Measurements from ENCODE around the gene ROS1.

Gene ROS1

DNA sequence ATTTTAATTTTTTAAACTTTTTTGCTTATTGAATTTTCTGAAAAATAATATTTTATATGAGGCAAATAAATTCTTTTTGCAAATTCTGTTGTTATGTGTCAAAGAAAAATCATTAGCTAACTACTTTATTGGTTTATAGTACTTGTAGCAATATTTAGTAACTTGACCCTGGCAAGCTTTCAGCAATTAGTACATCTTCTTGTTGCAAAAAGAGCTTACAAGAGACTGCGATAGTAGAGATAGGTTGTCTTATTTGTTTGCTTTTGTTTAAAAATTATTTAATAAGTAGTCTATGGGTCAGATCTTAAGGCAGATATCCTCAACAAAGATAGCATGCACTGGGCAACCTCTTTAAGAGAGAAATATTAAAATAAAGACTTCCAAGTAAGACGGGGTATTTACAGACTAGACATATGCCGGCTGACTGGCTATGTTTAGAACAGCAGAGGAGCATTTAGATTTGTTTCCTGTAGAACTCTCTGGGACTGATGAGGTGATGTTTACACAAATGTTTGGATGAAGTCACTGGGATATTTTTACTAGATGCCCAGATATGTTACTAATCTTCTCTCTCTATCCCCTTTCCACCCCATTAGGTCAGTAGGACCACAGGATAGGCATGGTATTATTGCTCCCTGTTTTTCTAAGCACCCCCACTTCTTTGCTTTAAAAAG is 135.4 kb downstream of the ROS1 start:
- Histone ChIP-seq H3K9ac (ENCODE audit: insufficient read length, low read depth) (no peak overlapping the region), H3K27me3 (ENCODE audit: insufficient read depth, insufficient read length) (no peaks in the 10 kb centered on the region), H3K4me1 (ENCODE audit: insufficient read depth, insufficient read length) (no peaks in the 10 kb centered on the region), H3K36me3 (ENCODE audit: insufficient read depth, insufficient read length, low read length) (no peaks in the 10 kb centered on the region), H3K4me3 (ENCODE audit: insufficient read length, low read depth) (no peak overlapping the region), H3K9me3 (ENCODE audit: insufficient read depth, low read length) (no peaks in the 10 kb centered on the region)
- no peak for DNase-seq (ENCODE audit: low read depth, low spot score)
- TF ChIP-seq ZNF274 (IDR thresholded peaks at IDR 0.05; ENCODE audit: low read depth, low read length) (no peak), SUZ12 (IDR thresholded peaks at IDR 0.05; ENCODE audit: extremely low read depth, insufficient read depth, insufficient read length) (no peak), YY1 (IDR thresholded peaks at IDR 0.05; ENCODE audit: insufficient read depth, insufficient read length) (no peak)

DNA sequence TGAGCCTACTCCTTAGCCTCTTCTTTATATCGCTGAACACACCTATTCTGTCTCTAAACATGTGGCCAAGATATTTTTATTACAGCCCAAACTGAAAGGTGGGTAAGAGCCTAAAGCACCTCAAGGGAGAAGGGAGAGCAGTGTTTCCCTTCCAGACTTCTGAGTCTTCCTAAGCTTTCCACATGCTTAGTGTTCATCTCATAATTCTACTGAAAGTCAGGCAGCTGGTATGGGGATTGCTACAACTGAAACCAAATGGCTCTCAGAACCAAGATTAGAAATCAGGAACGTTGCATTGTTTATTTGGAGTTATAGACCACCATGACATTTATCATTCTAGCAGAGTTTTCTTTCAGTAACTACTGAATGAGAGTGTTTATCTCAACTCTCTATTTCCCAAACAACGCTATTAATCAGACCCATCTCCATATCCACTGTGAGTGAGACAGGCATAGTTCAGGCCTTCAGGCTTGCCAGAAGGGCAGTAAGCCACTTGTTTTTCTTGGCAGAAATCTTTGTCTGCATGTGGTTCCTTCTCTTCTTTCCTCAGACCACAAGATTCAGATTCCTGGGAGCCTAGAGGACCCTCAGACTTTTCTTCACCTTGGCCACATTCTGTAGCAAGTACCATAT is 137.5 kb downstream of the ROS1 start:
- Histone ChIP-seq H3K27me3 (ENCODE audit: insufficient read depth, insufficient read length) (no peaks in the 10 kb centered on the region), H3K4me1 (ENCODE audit: insufficient read depth, insufficient read length) (no peaks in the 10 kb centered on the region)
- no peak for DNase-seq (ENCODE audit: low read depth, low spot score)

DNA sequence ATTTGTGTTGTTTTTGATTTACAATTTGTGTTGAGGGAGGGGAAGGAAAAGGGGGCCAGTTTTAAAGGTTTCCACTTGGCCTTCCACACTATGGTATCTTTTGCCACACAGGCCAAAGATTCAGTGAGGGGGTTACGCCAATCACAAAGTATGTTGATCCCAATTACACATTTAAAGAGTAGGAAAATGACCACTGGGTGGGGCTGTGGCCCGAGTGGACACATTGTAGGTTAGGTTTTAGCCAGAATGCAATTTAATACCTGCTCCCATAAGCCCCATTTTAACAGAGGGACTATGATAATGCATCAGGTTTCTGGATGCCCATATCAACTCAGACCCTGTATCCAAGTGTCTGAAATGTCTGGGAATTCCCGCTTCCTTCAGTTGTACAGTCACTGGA is 144.8 kb downstream of the ROS1 start:
- Histone ChIP-seq H3K4me3 (ENCODE audit: insufficient read length, low read depth) (no peak overlapping the region), H3K4me1 (ENCODE audit: insufficient read depth, insufficient read length) (no peaks in the 10 kb centered on the region), H3K9ac (ENCODE audit: insufficient read length, low read depth) (no peak overlapping the region), H3K9me3 (ENCODE audit: insufficient read depth, low read length) (no peaks in the 10 kb centered on the region), H3K36me3 (ENCODE audit: insufficient read depth, insufficient read length, low read length) (no peaks in the 10 kb centered on the region), H3K27me3 (ENCODE audit: insufficient read depth, insufficient read length) (no peaks in the 10 kb centered on the region)
- no peak for DNase-seq (ENCODE audit: low read depth, low spot score)
- no peak for TF ChIP-seq ZNF274 (IDR thresholded peaks at IDR 0.05; ENCODE audit: low read depth, low read length)
- TF ChIP-seq YY1 (IDR thresholded peaks at IDR 0.05; ENCODE audit: insufficient read depth, insufficient read length): no peak
- TF ChIP-seq SUZ12 (IDR thresholded peaks at IDR 0.05; ENCODE audit: extremely low read depth, insufficient read depth, insufficient read length): no peak

More for the DNA sequence above, 137.5 kb downstream of the ROS1 start:
- H3K9me3 ChIP-seq (ENCODE audit: insufficient read depth, low read length): no peaks in the 10 kb centered on the region
- H3K9ac ChIP-seq (ENCODE audit: insufficient read length, low read depth): no peak overlapping the region
- TF ChIP-seq ZNF274 (IDR thresholded peaks at IDR 0.05; ENCODE audit: low read depth, low read length) (no peak), SUZ12 (IDR thresholded peaks at IDR 0.05; ENCODE audit: extremely low read depth, insufficient read depth, insufficient read length) (no peak), YY1 (IDR thresholded peaks at IDR 0.05; ENCODE audit: insufficient read depth, insufficient read length) (no peak)
- no peak overlapping the region for H3K4me3 ChIP-seq (ENCODE audit: insufficient read length, low read depth)
- H3K36me3 ChIP-seq (ENCODE audit: insufficient read depth, insufficient read length, low read length): no peaks in the 10 kb centered on the region

DNA sequence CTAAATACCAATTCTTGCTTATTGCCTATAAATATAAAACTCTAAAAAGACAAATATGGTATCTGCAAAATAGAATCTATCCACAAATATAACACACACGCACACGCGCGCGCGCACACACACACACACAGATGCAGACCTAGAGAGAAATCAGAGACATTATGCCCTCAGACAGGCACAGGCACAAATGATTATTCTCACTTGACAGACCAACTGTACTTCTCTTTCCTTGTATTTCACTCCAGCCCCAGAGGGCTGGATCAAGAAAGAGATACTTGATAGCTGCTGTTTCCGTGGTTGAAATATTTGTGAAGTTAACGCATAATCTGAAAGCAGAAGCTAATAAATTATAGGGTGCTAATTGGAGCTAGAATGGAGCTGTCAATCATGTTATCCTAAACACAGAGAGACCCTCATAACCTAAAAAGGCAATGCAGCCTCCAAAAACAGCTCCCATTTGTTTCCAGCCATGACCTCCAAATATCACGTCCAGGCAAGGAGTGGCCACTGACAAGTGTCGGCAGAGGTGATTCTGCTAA is 148.9 kb downstream of the ROS1 start:
- Histone ChIP-seq H3K9ac (ENCODE audit: insufficient read length, low read depth) (no peak overlapping the region), H3K36me3 (ENCODE audit: insufficient read depth, insufficient read length, low read length) (no peaks in the 10 kb centered on the region), H3K4me1 (ENCODE audit: insufficient read depth, insufficient read length) (no peaks in the 10 kb centered on the region), H3K4me3 (ENCODE audit: insufficient read length, low read depth) (no peak overlapping the region), H3K9me3 (ENCODE audit: insufficient read depth, low read length) (no peaks in the 10 kb centered on the region), H3K27me3 (ENCODE audit: insufficient read depth, insufficient read length) (peaks cover 25% of the 10 kb centered on the region)
- DNase-seq (ENCODE audit: low read depth, low spot score): no peak
- TF ChIP-seq ZNF274 (IDR thresholded peaks at IDR 0.05; ENCODE audit: low read depth, low read length) (no peak), SUZ12 (IDR thresholded peaks at IDR 0.05; ENCODE audit: extremely low read depth, insufficient read depth, insufficient read length) (no peak), YY1 (IDR thresholded peaks at IDR 0.05; ENCODE audit: insufficient read depth, insufficient read length) (no peak)

GRCh38 chr6:117275711-117276110 is 150.0 kb downstream of the ROS1 start:
- no peak for DNase-seq (ENCODE audit: low read depth, low spot score)
- H3K36me3 ChIP-seq (ENCODE audit: insufficient read depth, insufficient read length, low read length): no peaks in the 10 kb centered on the region
- H3K9ac ChIP-seq (ENCODE audit: insufficient read length, low read depth): no peak overlapping the region
- H3K27me3 ChIP-seq (ENCODE audit: insufficient read depth, insufficient read length): peaks cover 36% of the 10 kb centered on the region
- TF ChIP-seq YY1 (IDR thresholded peaks at IDR 0.05; ENCODE audit: insufficient read depth, insufficient read length) (no peak), SUZ12 (IDR thresholded peaks at IDR 0.05; ENCODE audit: extremely low read depth, insufficient read depth, insufficient read length) (no peak), ZNF274 (IDR thresholded peaks at IDR 0.05; ENCODE audit: low read depth, low read length) (no peak)
- no peaks in the 10 kb centered on the region for H3K9me3 ChIP-seq (ENCODE audit: insufficient read depth, low read length)
- no peak overlapping the region for H3K4me3 ChIP-seq (ENCODE audit: insufficient read length, low read depth)
- H3K4me1 ChIP-seq (ENCODE audit: insufficient read depth, insufficient read length): no peaks in the 10 kb centered on the region

DNA sequence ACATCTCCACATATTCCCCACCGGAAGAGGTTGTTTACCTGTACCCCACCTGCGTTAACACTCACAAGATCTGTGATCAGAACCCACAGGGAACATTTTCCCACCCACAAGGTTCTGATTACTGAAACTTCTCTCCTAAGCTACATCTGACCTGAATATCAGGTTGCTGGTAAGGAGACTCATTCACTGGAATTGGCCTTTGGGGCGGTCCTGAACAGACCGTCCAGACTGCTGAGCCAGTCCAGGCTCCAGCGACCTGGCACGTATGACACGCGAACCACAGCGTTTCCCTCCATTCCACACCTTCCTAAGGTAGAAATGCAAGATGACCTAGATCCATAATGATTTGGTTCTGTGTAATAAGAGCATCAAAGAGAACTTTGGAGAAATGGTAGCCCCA is 150.5 kb downstream of the ROS1 start:
- peaks cover 40% of the 10 kb centered on the region for H3K27me3 ChIP-seq (ENCODE audit: insufficient read depth, insufficient read length)

DNA sequence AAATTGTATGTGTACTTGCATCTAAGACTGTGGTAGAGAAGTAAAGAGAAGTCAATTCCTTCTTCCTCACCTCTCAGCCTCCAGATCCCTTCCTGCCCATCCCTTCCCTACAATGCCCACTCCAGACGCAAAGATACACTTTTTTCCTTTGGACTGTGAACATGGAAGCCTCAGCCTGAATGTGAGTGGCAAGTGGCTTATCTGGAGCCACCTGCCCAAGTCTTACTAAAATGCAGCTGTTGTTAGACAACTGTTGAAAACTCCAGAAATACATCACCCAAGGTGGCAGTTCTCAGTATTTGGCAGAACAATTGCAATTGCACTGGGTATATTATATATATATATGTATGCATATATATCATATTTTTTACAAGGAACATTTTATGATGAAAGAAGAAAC is 152.9 kb downstream of the ROS1 start:
- Histone ChIP-seq H3K9ac (ENCODE audit: insufficient read length, low read depth) (no peak overlapping the region), H3K4me1 (ENCODE audit: insufficient read depth, insufficient read length) (no peaks in the 10 kb centered on the region), H3K9me3 (ENCODE audit: insufficient read depth, low read length) (no peaks in the 10 kb centered on the region), H3K27me3 (ENCODE audit: insufficient read depth, insufficient read length) (peaks cover 63% of the 10 kb centered on the region), H3K4me3 (ENCODE audit: insufficient read length, low read depth) (no peak overlapping the region), H3K36me3 (ENCODE audit: insufficient read depth, insufficient read length, low read length) (no peaks in the 10 kb centered on the region)
- no peak for DNase-seq (ENCODE audit: low read depth, low spot score)
- no peak for TF ChIP-seq SUZ12 (IDR thresholded peaks at IDR 0.05; ENCODE audit: extremely low read depth, insufficient read depth, insufficient read length)
- TF ChIP-seq YY1 (IDR thresholded peaks at IDR 0.05; ENCODE audit: insufficient read depth, insufficient read length): no peak
- TF ChIP-seq ZNF274 (IDR thresholded peaks at IDR 0.05; ENCODE audit: low read depth, low read length): no peak

More for the DNA sequence above, 150.5 kb downstream of the ROS1 start:
- no peak overlapping the region for H3K9ac ChIP-seq (ENCODE audit: insufficient read length, low read depth)
- H3K9me3 ChIP-seq (ENCODE audit: insufficient read depth, low read length): no peaks in the 10 kb centered on the region
- no peaks in the 10 kb centered on the region for H3K4me1 ChIP-seq (ENCODE audit: insufficient read depth, insufficient read length)
- H3K4me3 ChIP-seq (ENCODE audit: insufficient read length, low read depth): no peak overlapping the region
- no peaks in the 10 kb centered on the region for H3K36me3 ChIP-seq (ENCODE audit: insufficient read depth, insufficient read length, low read length)
- no peak for TF ChIP-seq ZNF274 (IDR thresholded peaks at IDR 0.05; ENCODE audit: low read depth, low read length)
- no peak for TF ChIP-seq YY1 (IDR thresholded peaks at IDR 0.05; ENCODE audit: insufficient read depth, insufficient read length)
- no peak for TF ChIP-seq SUZ12 (IDR thresholded peaks at IDR 0.05; ENCODE audit: extremely low read depth, insufficient read depth, insufficient read length)
- DNase-seq (ENCODE audit: low read depth, low spot score): no peak

All from NT2/D1 (cell line).